ENCODE results near the gene KCNQ2.

KCNQ2 gene

DNA sequence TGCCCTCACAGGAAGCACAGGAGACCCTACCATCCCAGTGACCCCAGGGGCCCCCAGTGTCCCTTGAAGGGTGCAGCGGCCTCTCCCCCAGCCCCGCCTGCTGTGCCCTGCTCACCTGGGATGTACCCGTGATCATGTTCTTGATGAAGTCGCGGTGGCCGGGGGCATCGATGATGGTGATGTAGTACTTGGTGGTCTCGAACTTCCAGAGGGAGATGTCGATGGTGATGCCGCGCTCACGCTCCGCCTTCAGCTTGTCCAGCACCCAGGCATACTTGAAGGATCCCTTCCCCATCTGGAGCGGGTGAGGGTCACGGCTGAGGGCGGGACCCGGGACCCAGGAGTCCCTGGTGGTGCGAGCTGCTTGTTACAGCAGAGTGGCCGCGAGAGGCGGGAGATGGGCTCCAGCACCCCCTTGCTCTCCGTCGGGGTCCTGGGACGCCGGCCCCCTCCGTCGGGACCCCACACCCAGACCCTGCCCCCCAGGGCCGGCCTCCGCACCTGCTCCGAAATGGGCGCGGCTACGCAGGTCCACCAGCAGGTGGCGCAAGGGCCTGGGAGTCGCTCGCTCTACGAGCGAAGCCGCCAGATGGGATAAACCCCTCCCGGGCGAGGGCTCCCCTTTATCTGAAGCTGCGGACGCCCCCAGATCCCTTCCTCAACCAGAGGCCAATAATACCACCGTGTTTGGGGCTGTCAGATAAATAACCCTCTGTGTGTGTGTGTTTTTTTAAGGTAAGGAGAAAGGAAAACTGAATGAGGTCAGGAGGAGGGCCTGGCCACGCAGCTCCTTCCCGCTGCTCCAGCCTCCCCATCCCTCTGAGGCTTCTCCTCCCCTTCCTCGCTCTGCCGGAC lies 23.5 kb upstream of the KCNQ2 start:
- peak; percentile 91 for ATAC-seq (ENCODE audit: insufficient read depth, low read depth)
- H3K9ac ChIP-seq (ENCODE audit: low read depth, low read length), result peak overlapping the region; percentile 42; the same call in 1 of the 2 replicates
- DNase-seq, result peak; percentile 75
- peaks cover 9% of the 10 kb centered on the region for H3K4me1 ChIP-seq (ENCODE audit: insufficient read depth, low read length)
- peaks cover 12% of the 10 kb centered on the region for H4K20me1 ChIP-seq (ENCODE audit: insufficient read depth, low read length)
- no peak overlapping the region for H3K27ac ChIP-seq (ENCODE audit: low read length)
- no peaks in the 10 kb centered on the region for H3K27me3 ChIP-seq (ENCODE audit: insufficient read depth, low read length, poor library complexity)
- no peaks in the 10 kb centered on the region for H3K79me2 ChIP-seq (ENCODE audit: insufficient read depth, low read length)
- peak overlapping the region in 1 of 2 experiments; percentile 41; a peak in 1 of 4 replicates for H3K4me3 ChIP-seq (ENCODE audit: low read depth in 1 of 2, low read length in 2 of 2)
- no peaks in the 10 kb centered on the region for H3K9me3 ChIP-seq (ENCODE audit: insufficient read depth, low read length, severe bottlenecking)
- H3K36me3 ChIP-seq (ENCODE audit: insufficient read depth, low read length), result no peaks in the 10 kb centered on the region
- H2AFZ ChIP-seq (ENCODE audit: low read depth, low read length), result peak overlapping the region; percentile 69
- peak overlapping the region; percentile 61 for H3K4me2 ChIP-seq (ENCODE audit: insufficient read depth, low read length)
- TF ChIP-seq, protein P1, sequence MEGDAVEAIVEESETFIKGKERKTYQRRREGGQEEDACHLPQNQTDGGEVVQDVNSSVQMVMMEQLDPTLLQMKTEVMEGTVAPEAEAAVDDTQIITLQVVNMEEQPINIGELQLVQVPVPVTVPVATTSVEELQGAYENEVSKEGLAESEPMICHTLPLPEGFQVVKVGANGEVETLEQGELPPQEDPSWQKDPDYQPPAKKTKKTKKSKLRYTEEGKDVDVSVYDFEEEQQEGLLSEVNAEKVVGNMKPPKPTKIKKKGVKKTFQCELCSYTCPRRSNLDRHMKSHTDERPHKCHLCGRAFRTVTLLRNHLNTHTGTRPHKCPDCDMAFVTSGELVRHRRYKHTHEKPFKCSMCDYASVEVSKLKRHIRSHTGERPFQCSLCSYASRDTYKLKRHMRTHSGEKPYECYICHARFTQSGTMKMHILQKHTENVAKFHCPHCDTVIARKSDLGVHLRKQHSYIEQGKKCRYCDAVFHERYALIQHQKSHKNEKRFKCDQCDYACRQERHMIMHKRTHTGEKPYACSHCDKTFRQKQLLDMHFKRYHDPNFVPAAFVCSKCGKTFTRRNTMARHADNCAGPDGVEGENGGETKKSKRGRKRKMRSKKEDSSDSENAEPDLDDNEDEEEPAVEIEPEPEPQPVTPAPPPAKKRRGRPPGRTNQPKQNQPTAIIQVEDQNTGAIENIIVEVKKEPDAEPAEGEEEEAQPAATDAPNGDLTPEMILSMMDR (IDR thresholded peaks at IDR 0.05; ENCODE audit: borderline replicate concordance, extremely low read depth, low read length, poor library complexity, severe bottlenecking), result peak; percentile 92
- no peak for TF ChIP-seq EZH2 (IDR thresholded peaks at IDR 0.05; ENCODE audit: borderline replicate concordance, low read depth, low read length, severe bottlenecking)

DNA sequence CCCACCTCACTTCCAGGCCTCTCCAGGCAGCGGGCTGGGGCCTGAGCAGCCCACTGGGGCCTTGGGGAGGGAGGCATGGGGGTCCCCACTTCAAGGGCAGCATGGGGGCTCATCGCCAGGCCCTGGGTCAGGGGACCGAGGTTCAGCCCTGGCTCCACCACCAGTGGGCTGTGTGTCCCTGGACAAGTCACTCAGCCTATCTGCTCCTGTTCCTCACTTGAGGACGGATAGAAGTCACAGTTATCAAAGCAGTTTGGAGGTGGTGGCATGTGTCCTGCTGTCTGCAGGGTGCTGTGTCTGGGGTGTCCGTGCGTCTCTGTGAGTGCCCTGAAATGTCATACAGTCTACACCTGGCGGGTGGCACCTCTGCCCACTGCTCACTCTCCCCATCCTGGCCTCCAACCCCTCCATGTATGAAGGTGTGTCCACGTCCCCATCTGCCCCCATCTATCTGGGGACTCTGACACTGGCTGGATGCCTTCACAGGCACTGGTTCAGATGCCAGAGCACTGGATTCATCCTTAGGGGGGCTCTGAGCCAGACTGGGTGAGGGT lies 22.8 kb upstream of the KCNQ2 start:
- no peak for DNase-seq
- H3K27me3 ChIP-seq (ENCODE audit: insufficient read depth, low read length, poor library complexity), result no peaks in the 10 kb centered on the region
- no peak overlapping the region for H3K4me3 ChIP-seq (ENCODE audit: low read depth in 1 of 2, low read length in 2 of 2)
- no peak overlapping the region for H2AFZ ChIP-seq (ENCODE audit: low read depth, low read length)
- no peaks in the 10 kb centered on the region for H3K79me2 ChIP-seq (ENCODE audit: insufficient read depth, low read length)
- no peak for TF ChIP-seq EZH2 (IDR thresholded peaks at IDR 0.05; ENCODE audit: borderline replicate concordance, low read depth, low read length, severe bottlenecking)
- TF ChIP-seq, protein P1 (IDR thresholded peaks at IDR 0.05; ENCODE audit: borderline replicate concordance, extremely low read depth, low read length, poor library complexity, severe bottlenecking), result no peak
- H3K4me1 ChIP-seq (ENCODE audit: insufficient read depth, low read length), result peaks cover 9% of the 10 kb centered on the region
- ATAC-seq (ENCODE audit: insufficient read depth, low read depth), result no peak
- H3K9me3 ChIP-seq (ENCODE audit: insufficient read depth, low read length, severe bottlenecking), result no peaks in the 10 kb centered on the region
- H3K36me3 ChIP-seq (ENCODE audit: insufficient read depth, low read length), result no peaks in the 10 kb centered on the region
- H3K9ac ChIP-seq (ENCODE audit: low read depth, low read length), result no peak overlapping the region
- no peak overlapping the region for H3K4me2 ChIP-seq (ENCODE audit: insufficient read depth, low read length)
- peaks cover 8% of the 10 kb centered on the region; the same call in 1 of the 2 replicates for H4K20me1 ChIP-seq (ENCODE audit: insufficient read depth, low read length)
- H3K27ac ChIP-seq (ENCODE audit: low read length), result no peak overlapping the region

DNA sequence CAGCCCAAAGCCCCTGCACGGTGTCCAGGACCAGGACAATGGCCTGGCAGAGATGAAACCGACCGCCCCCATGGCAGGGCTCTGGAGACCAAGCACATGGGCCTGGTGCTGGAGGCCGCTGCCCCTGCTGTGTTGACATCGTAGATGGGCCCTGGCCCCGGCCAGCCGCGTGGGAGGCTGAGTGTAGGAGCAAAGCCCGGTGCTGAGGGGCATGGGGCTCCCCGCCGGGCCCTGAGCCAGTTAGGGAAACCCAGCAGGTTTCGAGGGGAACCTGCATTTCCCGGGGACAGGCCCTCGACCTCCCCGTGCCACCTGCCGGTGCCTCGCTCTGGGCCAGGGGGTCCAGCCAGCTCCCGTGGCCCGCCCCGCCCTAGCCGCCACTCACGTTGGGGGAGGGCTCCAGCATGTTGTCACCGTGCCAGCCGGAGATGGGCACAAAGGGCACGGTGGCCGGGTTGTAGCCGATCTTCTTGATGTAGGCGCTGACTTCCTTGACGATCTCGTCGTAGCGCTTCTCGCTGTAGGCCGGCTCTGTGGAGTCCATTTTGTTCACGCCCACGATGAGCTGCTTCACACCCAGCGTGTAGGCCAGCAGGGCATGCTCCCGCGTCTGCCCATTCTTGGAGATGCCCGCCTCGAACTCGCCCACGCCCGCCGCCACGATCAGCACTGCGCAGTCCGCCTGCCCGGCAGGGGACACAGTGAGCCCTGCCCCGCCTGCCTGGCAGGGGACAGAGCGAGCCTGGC lies 22.1 kb upstream of the KCNQ2 start:
- no peaks in the 10 kb centered on the region for H3K36me3 ChIP-seq (ENCODE audit: insufficient read depth, low read length)
- no peaks in the 10 kb centered on the region for H3K9me3 ChIP-seq (ENCODE audit: insufficient read depth, low read length, severe bottlenecking)

More for the DNA sequence above, 22.1 kb upstream of the KCNQ2 start:
- peaks cover 9% of the 10 kb centered on the region for H3K4me1 ChIP-seq (ENCODE audit: insufficient read depth, low read length)
- DNase-seq (no peak), ATAC-seq (ENCODE audit: insufficient read depth, low read depth) (no peak)
- H3K4me3 ChIP-seq (ENCODE audit: low read depth in 1 of 2, low read length in 2 of 2), result no peak overlapping the region
- H2AFZ ChIP-seq (ENCODE audit: low read depth, low read length), result no peak overlapping the region
- no peaks in the 10 kb centered on the region for H3K79me2 ChIP-seq (ENCODE audit: insufficient read depth, low read length)
- H3K9ac ChIP-seq (ENCODE audit: low read depth, low read length), result no peak overlapping the region
- no peaks in the 10 kb centered on the region for H3K27me3 ChIP-seq (ENCODE audit: insufficient read depth, low read length, poor library complexity)
- H3K27ac ChIP-seq (ENCODE audit: low read length), result no peak overlapping the region
- peaks cover 8% of the 10 kb centered on the region; the same call in 1 of the 2 replicates for H4K20me1 ChIP-seq (ENCODE audit: insufficient read depth, low read length)
- no peak for TF ChIP-seq EZH2 (IDR thresholded peaks at IDR 0.05; ENCODE audit: borderline replicate concordance, low read depth, low read length, severe bottlenecking)
- TF ChIP-seq, protein P1 (IDR thresholded peaks at IDR 0.05; ENCODE audit: borderline replicate concordance, extremely low read depth, low read length, poor library complexity, severe bottlenecking), result no peak
- no peak overlapping the region for H3K4me2 ChIP-seq (ENCODE audit: insufficient read depth, low read length)

All from DND-41 (cell line).